Measurements from ENCODE around the gene ING3.

DNA sequence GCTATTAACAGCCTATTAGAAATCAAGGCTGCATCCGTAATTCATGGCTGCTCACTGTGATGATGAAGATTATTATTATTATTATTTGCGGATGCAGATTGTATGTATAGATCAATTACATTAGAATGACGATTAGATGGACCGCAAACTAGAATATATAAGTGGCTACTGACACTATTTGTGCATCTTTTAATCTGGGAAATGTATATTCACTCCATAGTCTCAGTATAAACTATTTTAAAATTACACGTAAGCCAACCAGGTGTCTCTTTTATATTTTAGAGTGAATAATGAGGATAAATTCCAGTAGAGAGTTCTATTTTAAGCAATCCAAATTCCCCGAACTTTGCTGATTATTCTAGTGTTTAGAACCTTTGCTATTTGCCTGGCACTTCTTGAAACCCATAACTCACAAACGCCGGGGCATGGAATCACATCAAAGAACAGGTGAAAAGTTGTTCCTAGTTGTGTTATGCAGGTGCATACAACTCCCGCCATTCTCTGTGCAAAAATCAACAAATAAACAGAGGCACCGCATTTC, 509 bp upstream of the ING3 start:
- TF ChIP-seq CTCF (IDR thresholded peaks at IDR 0.05; ENCODE audit: control extremely low read depth in 1 of 3, insufficient read depth in 1 of 3, low read depth in 1 of 3, low read length in 3 of 3): no peak
- TF ChIP-seq NRF1 (IDR thresholded peaks at IDR 0.05; ENCODE audit: low read depth, low read length): no peak
- no peak for TF ChIP-seq ATF3 (IDR thresholded peaks at IDR 0.05; ENCODE audit: insufficient read depth, low read depth, low read length)
- no peak for TF ChIP-seq EZH2 (IDR thresholded peaks at IDR 0.05; ENCODE audit: low read depth, low read length, severe bottlenecking)
- no peak for TF ChIP-seq FOSL1 (IDR thresholded peaks at IDR 0.05; ENCODE audit: insufficient read depth, low read depth, low read length)
- TF ChIP-seq RFX5 (IDR thresholded peaks at IDR 0.05; ENCODE audit: borderline replicate concordance, low read depth, low read length): no peak
- TF ChIP-seq POLR2AphosphoS5 (IDR thresholded peaks at IDR 0.05; ENCODE audit: low read depth, low read length): no peak
- TF ChIP-seq, protein P1, sequence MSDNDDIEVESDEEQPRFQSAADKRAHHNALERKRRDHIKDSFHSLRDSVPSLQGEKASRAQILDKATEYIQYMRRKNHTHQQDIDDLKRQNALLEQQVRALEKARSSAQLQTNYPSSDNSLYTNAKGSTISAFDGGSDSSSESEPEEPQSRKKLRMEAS (IDR thresholded peaks at IDR 0.05): no peak
- no peak for TF ChIP-seq JUN (IDR thresholded peaks at IDR 0.05; ENCODE audit: low read depth, low read length)
- no peak; the same call in 1 of the 2 replicates for TF ChIP-seq TBP (IDR thresholded peaks at IDR 0.05; ENCODE audit: low read depth, low read length)
- TF ChIP-seq HDAC2 (IDR thresholded peaks at IDR 0.05; ENCODE audit: borderline replicate concordance in 1 of 2, low read depth in 2 of 2, low read length in 2 of 2): no peak
- no peak for TF ChIP-seq MAFK (IDR thresholded peaks at IDR 0.05; ENCODE audit: low read depth, low read length)
- no peak for TF ChIP-seq CHD1 (IDR thresholded peaks at IDR 0.05; ENCODE audit: low read depth, low read length)
